ENCODE data around the gene PMEL. TPM values are rescaled to one million over a fixed set of nuclear protein-coding genes. Genes with fewer than 3 reads are reported as not detected.

The PMEL gene
- total RNA-seq, 1 donor from 2014 or later, result 0.83 TPM

GRCh38 chr12:55963760-55964159 lies 2.1 kb downstream of the PMEL start:
- no peak for DNase-seq
- intact Hi-C loops (cut with DNase I), result no loop called here
- ATAC-seq (ENCODE audit: poor library complexity), result no peak

- DNase-seq (no peak), ATAC-seq (ENCODE audit: poor library complexity) (no peak)
- intact Hi-C loops (cut with DNase I), result no loop called here
Measured at GRCh38 chr12:55957106-55957859, 8.6 kb downstream of the PMEL start.

- DNase-seq (no peak), ATAC-seq (ENCODE audit: poor library complexity) (peak; percentile 22)
- intact Hi-C loops (cut with DNase I), result no loop called here
Measured at GRCh38 chr12:55955800-55956508, 9.9 kb downstream of the PMEL start.

GRCh38 chr12:55955344-55955743 lies 10.5 kb downstream of the PMEL start:
- ATAC-seq (ENCODE audit: poor library complexity), result no peak
- intact Hi-C loops (cut with DNase I), result no loop called here
- DNase-seq, result no peak

- intact Hi-C loops (cut with DNase I), result no loop called here
- no peak for DNase-seq
- ATAC-seq (ENCODE audit: poor library complexity), result no peak
Measured at GRCh38 chr12:55946553-55946952, 19.3 kb downstream of the PMEL start.

GRCh38 chr12:55942577-55943136 lies 23.2 kb downstream of the PMEL start:
- DNase-seq (no peak), ATAC-seq (ENCODE audit: poor library complexity) (no peak)
- intact Hi-C loops (cut with DNase I), result no loop called here

- intact Hi-C loops (cut with DNase I), result no loop called here
- DNase-seq, result no peak
Measured at GRCh38 chr12:55942055-55942454, 23.8 kb downstream of the PMEL start.

GRCh38 chr12:55940065-55940732 lies 25.6 kb downstream of the PMEL start:
- intact Hi-C loops (cut with DNase I), result no loop called here
- ATAC-seq (ENCODE audit: poor library complexity) (peak; percentile 97), DNase-seq (peak; percentile 87)

More at GRCh38 chr12:55942055-55942454, 23.8 kb downstream of the PMEL start:
- no peak for ATAC-seq (ENCODE audit: poor library complexity)

- no peak for ATAC-seq (ENCODE audit: poor library complexity)
- DNase-seq, result no peak
- intact Hi-C loops (cut with DNase I), result loop anchor here (5.0 kb wide), 1 partner anchor 197 kb away; the partner anchor contains the start of gene GDF11
Measured at GRCh38 chr12:55938826-55939501, 26.9 kb downstream of the PMEL start.

GRCh38 chr12:55937981-55938380 lies 27.9 kb downstream of the PMEL start:
- ATAC-seq (ENCODE audit: poor library complexity) (no peak), DNase-seq (no peak)
- intact Hi-C loops (cut with DNase I), result loop anchor here (5.0 kb wide), 1 partner anchor 196 kb away; the partner anchor contains the start of gene GDF11

GRCh38 chr12:55935738-55936151 lies 30.1 kb downstream of the PMEL start:
- intact Hi-C loops (cut with DNase I), result loop anchor here (5.0 kb wide), 1 partner anchor 193 kb away; the partner anchor contains the start of gene GDF11
- DNase-seq (peak; percentile 64), ATAC-seq (ENCODE audit: poor library complexity) (no peak)

- no peak for ATAC-seq (ENCODE audit: poor library complexity)
- no peak for DNase-seq
- intact Hi-C loops (cut with DNase I), result loop anchor here (5.0 kb wide), 1 partner anchor 192 kb away; the partner anchor contains the start of gene GDF11
Measured at GRCh38 chr12:55934773-55935172, 31.1 kb downstream of the PMEL start.

- ATAC-seq (ENCODE audit: poor library complexity) (no peak), DNase-seq (no peak)
- intact Hi-C loops (cut with DNase I), result no loop called here
Measured at GRCh38 chr12:55933799-55934742, 31.8 kb downstream of the PMEL start.

- no peak for DNase-seq
Measured at GRCh38 chr12:55933169-55933798, 32.6 kb downstream of the PMEL start.

GRCh38 chr12:55932551-55932910 lies 33.3 kb downstream of the PMEL start:
- DNase-seq (no peak), ATAC-seq (ENCODE audit: poor library complexity) (no peak)
- intact Hi-C loops (cut with DNase I), result no loop called here

More at GRCh38 chr12:55933169-55933798, 32.6 kb downstream of the PMEL start:
- ATAC-seq (ENCODE audit: poor library complexity), result no peak
- intact Hi-C loops (cut with DNase I), result no loop called here

GRCh38 chr12:55931780-55932550 lies 33.9 kb downstream of the PMEL start:
- peak; percentile 79 for DNase-seq
- peak; percentile 50 for ATAC-seq (ENCODE audit: poor library complexity)
- intact Hi-C loops (cut with DNase I), result no loop called here
